Measurements from ENCODE around the gene LY6G6C. TPM values are rescaled to one million over a fixed set of nuclear protein-coding genes. Genes with fewer than 3 reads are reported as not detected.

LY6G6C gene
- total RNA-seq, 1 donor from 2014 or later = 0.66 TPM

GRCh38 chr6:31689249-31690110, 32.1 kb downstream of the LY6G6C start:
- Mint-ChIP-seq H3K27me3 (ENCODE audit: low read depth, unreplicated experiment) (no peaks in the 10 kb centered on the region), H3K4me1 (ENCODE audit: low read depth, unreplicated experiment) (peaks cover 11% of the 10 kb centered on the region), H3K9me3 (ENCODE audit: unreplicated experiment) (no peaks in the 10 kb centered on the region), H3K4me3 (ENCODE audit: unreplicated experiment) (no peak overlapping the region), H3K27ac (ENCODE audit: unreplicated experiment) (no peak overlapping the region), H3K36me3 (ENCODE audit: low read depth, unreplicated experiment) (peaks cover 30% of the 10 kb centered on the region)
- no peak overlapping the region for H3K27ac ChIP-seq (ENCODE audit: low read depth, low read length)
- no peak for FAIRE-seq
- H3K4me2 ChIP-seq (ENCODE audit: low read length) = no peak overlapping the region
- H3K4me1 ChIP-seq (ENCODE audit: insufficient read depth, low read length) = peaks cover 5% of the 10 kb centered on the region
- no peak overlapping the region for H3K9ac ChIP-seq (ENCODE audit: low read length)
- DNase-seq (ENCODE audit: low read depth) = no peak
- H3K36me3 ChIP-seq (ENCODE audit: insufficient read depth, low read length) = peaks cover 34% of the 10 kb centered on the region
- TF ChIP-seq CTCF (IDR thresholded peaks at IDR 0.05; ENCODE audit: insufficient read depth, low read depth, low read length) (peak; percentile 27), EZH2 (IDR thresholded peaks at IDR 0.05; ENCODE audit: insufficient read depth, low read length) (no peak)
- no peak overlapping the region for H3K4me3 ChIP-seq (ENCODE audit: insufficient read depth, low read depth, low read length)
- H2AFZ ChIP-seq (ENCODE audit: low read depth, low read length) = no peak overlapping the region
- H3K9me3 ChIP-seq (ENCODE audit: insufficient read depth, low read depth, low read length) = no peaks in the 10 kb centered on the region
- H3K27me3 ChIP-seq (ENCODE audit: insufficient read depth, low read length) = no peaks in the 10 kb centered on the region
- H3K79me2 ChIP-seq (ENCODE audit: insufficient read depth, low read length) = no peaks in the 10 kb centered on the region
- H4K20me1 ChIP-seq (ENCODE audit: insufficient read depth, low read length) = peaks cover 3% of the 10 kb centered on the region

GRCh38 chr6:31687860-31688693, 33.5 kb downstream of the LY6G6C start:
- H3K36me3 ChIP-seq (ENCODE audit: insufficient read depth, low read length) = peaks cover 28% of the 10 kb centered on the region
- H3K27ac ChIP-seq (ENCODE audit: low read depth, low read length) = no peak overlapping the region
- no peaks in the 10 kb centered on the region for H3K27me3 ChIP-seq (ENCODE audit: insufficient read depth, low read length)
- H3K4me3 ChIP-seq (ENCODE audit: insufficient read depth, low read depth, low read length) = no peak overlapping the region
- H3K4me2 ChIP-seq (ENCODE audit: low read length) = no peak overlapping the region
- H3K4me1 ChIP-seq (ENCODE audit: insufficient read depth, low read length) = peaks cover 5% of the 10 kb centered on the region
- no peak overlapping the region for H3K27ac Mint-ChIP-seq (ENCODE audit: unreplicated experiment)
- FAIRE-seq (no peak), DNase-seq (ENCODE audit: low read depth) (no peak)
- H2AFZ ChIP-seq (ENCODE audit: low read depth, low read length) = no peak overlapping the region
- H3K9me3 ChIP-seq (ENCODE audit: insufficient read depth, low read depth, low read length) = no peaks in the 10 kb centered on the region
- H3K79me2 ChIP-seq (ENCODE audit: insufficient read depth, low read length) = no peaks in the 10 kb centered on the region
- no peak for TF ChIP-seq EZH2 (IDR thresholded peaks at IDR 0.05; ENCODE audit: insufficient read depth, low read length)
- TF ChIP-seq CTCF (IDR thresholded peaks at IDR 0.05; ENCODE audit: insufficient read depth, low read depth, low read length) = no peak
- H3K4me3 Mint-ChIP-seq (ENCODE audit: unreplicated experiment) = no peak overlapping the region
- H3K9ac ChIP-seq (ENCODE audit: low read length) = no peak overlapping the region
- H3K4me1 Mint-ChIP-seq (ENCODE audit: low read depth, unreplicated experiment) = peaks cover 11% of the 10 kb centered on the region
- peaks cover 3% of the 10 kb centered on the region for H4K20me1 ChIP-seq (ENCODE audit: insufficient read depth, low read length)
- peaks cover 5% of the 10 kb centered on the region for H3K27me3 Mint-ChIP-seq (ENCODE audit: low read depth, unreplicated experiment)
- H3K36me3 Mint-ChIP-seq (ENCODE audit: low read depth, unreplicated experiment) = peaks cover 32% of the 10 kb centered on the region
- no peaks in the 10 kb centered on the region for H3K9me3 Mint-ChIP-seq (ENCODE audit: unreplicated experiment)

All from astrocyte (in vitro differentiated cells and primary cell).